GM12873 (cell line): ENCODE measurements around the gene FAM240B.

Experiments
- CTCF ChIP-seq: IDR thresholded peaks from 2 replicates; pipeline ENCODE4 v1.5.1; 2012; ENCODE audit warnings: low read depth, mild to moderate bottlenecking, moderate library complexity, low read length, control low read depth; ENCODE audit not compliant: insufficient read depth; ENCODE audit errors: missing control alignments

FAM240B gene

GRCh38 chr9:38706493-38706892, 13.4 kb downstream of the FAM240B start:
- TF ChIP-seq CTCF: no peak

GRCh38 chr9:38705917-38706316, 14.0 kb downstream of the FAM240B start:
- no peak for TF ChIP-seq CTCF

- TF ChIP-seq CTCF: no peak
Observed at GRCh38 chr9:38700695-38701094, 19.2 kb downstream of the FAM240B start.

- TF ChIP-seq CTCF: no peak
Observed at GRCh38 chr9:38699337-38699736, 20.6 kb downstream of the FAM240B start.

- TF ChIP-seq CTCF: no peak
Observed at GRCh38 chr9:38697776-38698300, 22.1 kb downstream of the FAM240B start.

GRCh38 chr9:38696999-38697398, 22.9 kb downstream of the FAM240B start:
- no peak for TF ChIP-seq CTCF

GRCh38 chr9:38694676-38695075, 25.3 kb downstream of the FAM240B start:
- no peak for TF ChIP-seq CTCF
